Activated T-cell treated with anti-CD3 and anti-CD28 coated beads, Interleukin-2, amount 50 U/mL, for 48 hours (primary cell): ENCODE data around the gene COA1.
"Not testable (repeated sequence)": the region's sequence is repeated elsewhere in the genome, so short reads cannot be mapped to it uniquely, and the experiment has no call there.

Experiments used
- DNase-seq, 2 experiments: peaks; one replicate each; pipeline ENCODE4 v3.0.0-alpha.2; 2020

COA1 gene

GRCh38 chr7:43758029-43758821, 28.9 kb upstream of the COA1 start, which contains the start of gene BLVRA:
TSS of gene BLVRA (plus strand) at chr7:43758680. CDS start at chr7:43771159, 12,479 bp downstream.
- peak; percentile 69 to 77 for DNase-seq

GRCh38 chr7:43757073-43757720, 27.9 kb upstream of the COA1 start:
- DNase-seq: no peak

GRCh38 chr7:43756368-43757072, 27.2 kb upstream of the COA1 start:
- DNase-seq: peak in 1 of 2 experiments; percentile 46

GRCh38 chr7:43754596-43754995, 25.3 kb upstream of the COA1 start:
- no peak for DNase-seq

- DNase-seq: no peak
Measured at GRCh38 chr7:43753843-43754242, 24.5 kb upstream of the COA1 start.

- no peak for DNase-seq
Measured at GRCh38 chr7:43753271-43753810, 24.0 kb upstream of the COA1 start.

GRCh38 chr7:43752411-43752810, 23.1 kb upstream of the COA1 start:
- no peak for DNase-seq

GRCh38 chr7:43750016-43750887, 20.9 kb upstream of the COA1 start:
- DNase-seq: no peak

- no peak for DNase-seq
Measured at GRCh38 chr7:43749383-43749940, 20.1 kb upstream of the COA1 start.

GRCh38 chr7:43747328-43748105, 18.2 kb upstream of the COA1 start:
- DNase-seq: no peak

GRCh38 chr7:43742692-43743091, 13.4 kb upstream of the COA1 start:
- DNase-seq: no peak

GRCh38 chr7:43737467-43738127, 8.3 kb upstream of the COA1 start:
- DNase-seq: no peak

- peak; percentile 59 to 60 for DNase-seq
Measured at GRCh38 chr7:43735802-43736603, 6.7 kb upstream of the COA1 start.

- DNase-seq: no peak
Measured at GRCh38 chr7:43735403-43735801, 6.1 kb upstream of the COA1 start.

- DNase-seq: not testable (repeated sequence)
Measured at GRCh38 chr7:43734575-43735332, 5.4 kb upstream of the COA1 start.

GRCh38 chr7:43731494-43731893, 2.2 kb upstream of the COA1 start:
- not testable (repeated sequence) for DNase-seq

- DNase-seq: no peak
Measured at GRCh38 chr7:43729924-43730248, 563 bp upstream of the COA1 start.

- no peak for DNase-seq
Measured at GRCh38 chr7:43727494-43727893, 1.8 kb downstream of the COA1 start.

GRCh38 chr7:43727003-43727402, 2.3 kb downstream of the COA1 start:
- no peak for DNase-seq
